ENCODE measurements around the gene MIEF1.

Gene MIEF1

GRCh38 chr22:39476664-39477063 is 25.4 kb upstream of the MIEF1 start:
- Histone ChIP-seq H3K9me3 (ENCODE audit: control insufficient read depth, insufficient read depth, low read length) (no peaks in the 10 kb centered on the region), H3K4me1 (ENCODE audit: insufficient read depth, low read length) (peaks cover 39% of the 10 kb centered on the region), H3K9ac (ENCODE audit: low read depth, low read length) (no peak overlapping the region), H3K36me3 (ENCODE audit: insufficient read depth, low read length) (no peaks in the 10 kb centered on the region)

GRCh38 chr22:39477542-39477941 is 24.5 kb upstream of the MIEF1 start:
- no peaks in the 10 kb centered on the region for H3K9me3 ChIP-seq (ENCODE audit: control insufficient read depth, insufficient read depth, low read length)
- H3K4me1 ChIP-seq (ENCODE audit: insufficient read depth, low read length): peaks cover 31% of the 10 kb centered on the region
- H3K36me3 ChIP-seq (ENCODE audit: insufficient read depth, low read length): no peaks in the 10 kb centered on the region; the same call in 1 of the 2 replicates
- H3K9ac ChIP-seq (ENCODE audit: low read depth, low read length): no peak overlapping the region

- Histone ChIP-seq H3K9me3 (ENCODE audit: control insufficient read depth, insufficient read depth, low read length) (no peaks in the 10 kb centered on the region), H3K36me3 (ENCODE audit: insufficient read depth, low read length) (no peaks in the 10 kb centered on the region; the same call in 1 of the 2 replicates), H3K9ac (ENCODE audit: low read depth, low read length) (no peak overlapping the region), H3K4me1 (ENCODE audit: insufficient read depth, low read length) (peaks cover 22% of the 10 kb centered on the region)
These were observed 23.6 kb upstream of the MIEF1 start for GRCh38 chr22:39478441-39478850.

DNA sequence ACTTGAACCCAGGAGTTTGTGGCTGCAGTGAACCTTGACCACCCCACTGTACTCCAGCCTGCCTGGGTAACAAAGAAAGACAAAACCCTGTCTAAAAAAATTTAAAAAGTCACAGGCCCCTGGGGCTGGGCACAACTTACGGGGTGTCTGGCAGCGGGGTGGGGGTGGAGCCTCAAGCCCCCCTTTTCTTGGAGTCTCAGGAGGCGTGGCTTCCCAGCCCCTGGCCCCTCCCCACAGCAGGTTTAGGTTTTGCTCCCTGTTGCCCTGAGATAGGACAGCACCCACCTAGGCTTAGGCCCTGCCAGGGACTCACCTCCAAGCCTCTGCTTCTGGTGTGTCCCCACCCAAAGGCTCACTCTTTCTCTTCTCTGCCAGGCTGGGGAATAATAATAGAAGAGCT is 22.8 kb upstream of the MIEF1 start:
- Histone ChIP-seq H3K36me3 (ENCODE audit: insufficient read depth, low read length) (no peaks in the 10 kb centered on the region; the same call in 1 of the 2 replicates), H3K9ac (ENCODE audit: low read depth, low read length) (no peak overlapping the region), H3K9me3 (ENCODE audit: control insufficient read depth, insufficient read depth, low read length) (no peaks in the 10 kb centered on the region), H3K4me1 (ENCODE audit: insufficient read depth, low read length) (peaks cover 16% of the 10 kb centered on the region)

DNA sequence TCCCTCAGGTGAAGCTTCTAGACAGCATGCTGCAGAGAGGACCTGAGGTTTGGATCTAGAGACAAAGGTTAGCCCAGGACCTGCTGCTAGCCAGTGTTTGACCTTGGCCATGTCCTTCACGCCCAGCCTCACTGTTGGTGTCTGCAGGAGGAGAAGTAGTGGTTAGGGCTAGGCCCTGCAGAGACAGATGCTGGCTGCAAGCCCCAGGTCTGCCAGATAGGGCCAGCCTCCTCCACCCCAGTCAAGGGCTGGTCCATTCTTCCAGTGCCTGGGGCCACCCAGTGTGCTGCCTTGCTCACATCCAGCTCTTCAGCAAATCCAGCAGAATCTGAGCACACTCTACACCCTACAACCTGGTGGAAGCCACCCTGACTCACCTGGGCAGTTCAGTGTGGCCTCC is 21.5 kb upstream of the MIEF1 start:
- H3K9me3 ChIP-seq (ENCODE audit: control insufficient read depth, insufficient read depth, low read length): no peaks in the 10 kb centered on the region
- no peak overlapping the region for H3K9ac ChIP-seq (ENCODE audit: low read depth, low read length)
- H3K4me1 ChIP-seq (ENCODE audit: insufficient read depth, low read length): peaks cover 4% of the 10 kb centered on the region
- no peaks in the 10 kb centered on the region; the same call in 1 of the 2 replicates for H3K36me3 ChIP-seq (ENCODE audit: insufficient read depth, low read length)

DNA sequence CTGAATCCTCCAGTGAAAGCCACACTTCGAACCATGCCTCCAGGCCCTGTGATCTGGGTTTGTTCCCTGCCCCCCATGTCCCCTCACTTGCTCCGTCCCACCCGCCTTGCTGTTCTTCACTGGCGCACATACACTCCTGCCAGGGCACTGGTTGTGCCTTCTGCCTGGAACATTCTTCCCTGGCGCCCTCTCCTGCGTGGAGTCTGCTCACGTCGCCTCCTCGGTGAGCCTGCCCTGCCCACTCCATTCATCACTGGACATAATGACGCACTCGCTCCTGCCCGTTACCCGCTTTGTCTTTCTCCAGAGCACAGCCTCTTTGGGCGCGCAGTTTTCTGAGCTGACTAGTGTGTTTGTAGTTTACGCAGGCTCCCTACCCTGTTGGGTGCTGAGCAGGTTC is 21.0 kb upstream of the MIEF1 start:
- Histone ChIP-seq H3K9ac (ENCODE audit: low read depth, low read length) (no peak overlapping the region), H3K9me3 (ENCODE audit: control insufficient read depth, insufficient read depth, low read length) (no peaks in the 10 kb centered on the region), H3K36me3 (ENCODE audit: insufficient read depth, low read length) (no peaks in the 10 kb centered on the region; the same call in 1 of the 2 replicates), H3K4me1 (ENCODE audit: insufficient read depth, low read length) (no peaks in the 10 kb centered on the region)

DNA sequence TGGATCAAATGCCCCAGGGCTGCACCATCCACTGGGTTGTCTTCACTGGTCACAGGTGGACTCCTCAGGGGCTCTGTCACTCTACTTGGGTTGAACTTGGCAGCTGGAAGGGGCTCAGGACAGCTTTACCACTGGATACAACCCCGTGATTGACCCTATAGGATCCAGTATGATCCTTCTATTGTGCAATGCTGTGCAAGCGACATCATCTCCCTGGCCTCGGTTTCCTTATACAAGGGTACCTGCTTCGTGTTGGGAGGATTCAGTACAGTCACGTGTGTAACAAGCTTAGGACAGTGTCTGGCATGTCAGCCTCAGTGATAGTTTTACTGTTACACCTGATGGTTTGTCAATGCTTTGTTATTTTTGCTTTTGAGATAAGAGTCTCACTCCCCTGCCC is 20.5 kb upstream of the MIEF1 start:
- no peak overlapping the region for H3K9ac ChIP-seq (ENCODE audit: low read depth, low read length)
- no peaks in the 10 kb centered on the region for H3K9me3 ChIP-seq (ENCODE audit: control insufficient read depth, insufficient read depth, low read length)
- H3K4me1 ChIP-seq (ENCODE audit: insufficient read depth, low read length): no peaks in the 10 kb centered on the region
- no peaks in the 10 kb centered on the region; the same call in 1 of the 2 replicates for H3K36me3 ChIP-seq (ENCODE audit: insufficient read depth, low read length)

GRCh38 chr22:39482768-39483167 is 19.3 kb upstream of the MIEF1 start:
- H3K9ac ChIP-seq (ENCODE audit: low read depth, low read length): no peak overlapping the region
- no peaks in the 10 kb centered on the region for H3K4me1 ChIP-seq (ENCODE audit: insufficient read depth, low read length)
- H3K9me3 ChIP-seq (ENCODE audit: control insufficient read depth, insufficient read depth, low read length): no peaks in the 10 kb centered on the region
- no peaks in the 10 kb centered on the region; the same call in 1 of the 2 replicates for H3K36me3 ChIP-seq (ENCODE audit: insufficient read depth, low read length)

GRCh38 chr22:39486951-39487825 is 14.9 kb upstream of the MIEF1 start:
- no peaks in the 10 kb centered on the region for H3K36me3 ChIP-seq (ENCODE audit: insufficient read depth, low read length)
- no peaks in the 10 kb centered on the region; the same call in 1 of the 2 replicates for H3K4me1 ChIP-seq (ENCODE audit: insufficient read depth, low read length)
- H3K9me3 ChIP-seq (ENCODE audit: control insufficient read depth, insufficient read depth, low read length): no peaks in the 10 kb centered on the region
- H3K9ac ChIP-seq (ENCODE audit: low read depth, low read length): no peak overlapping the region

DNA sequence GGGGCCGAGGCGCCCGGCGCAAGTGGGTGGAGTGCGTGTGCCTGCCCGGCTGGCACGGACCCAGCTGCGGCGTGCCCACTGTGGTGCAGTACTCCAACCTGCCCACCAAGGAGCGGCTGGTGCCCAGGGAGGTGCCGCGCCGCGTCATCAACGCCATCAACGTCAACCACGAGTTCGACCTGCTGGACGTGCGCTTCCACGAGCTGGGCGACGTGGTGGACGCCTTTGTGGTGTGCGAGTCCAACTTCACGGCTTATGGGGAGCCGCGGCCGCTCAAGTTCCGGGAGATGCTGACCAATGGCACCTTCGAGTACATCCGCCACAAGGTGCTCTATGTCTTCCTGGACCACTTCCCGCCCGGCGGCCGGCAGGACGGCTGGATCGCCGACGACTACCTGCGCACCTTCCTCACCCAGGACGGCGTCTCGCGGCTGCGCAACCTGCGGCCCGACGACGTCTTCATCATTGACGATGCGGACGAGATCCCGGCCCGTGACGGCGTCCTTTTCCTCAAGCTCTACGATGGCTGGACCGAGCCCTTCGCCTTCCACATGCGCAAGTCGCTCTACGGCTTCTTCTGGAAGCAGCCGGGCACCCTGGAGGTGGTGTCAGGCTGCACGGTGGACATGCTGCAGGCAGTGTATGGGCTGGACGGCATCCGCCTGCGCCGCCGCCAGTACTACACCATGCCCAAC is 14.1 kb upstream of the MIEF1 start:
- Histone ChIP-seq H3K9ac (ENCODE audit: low read depth, low read length) (no peak overlapping the region), H3K4me1 (ENCODE audit: insufficient read depth, low read length) (no peaks in the 10 kb centered on the region; the same call in 1 of the 2 replicates), H3K36me3 (ENCODE audit: insufficient read depth, low read length) (no peaks in the 10 kb centered on the region), H3K9me3 (ENCODE audit: control insufficient read depth, insufficient read depth, low read length) (no peaks in the 10 kb centered on the region)

DNA sequence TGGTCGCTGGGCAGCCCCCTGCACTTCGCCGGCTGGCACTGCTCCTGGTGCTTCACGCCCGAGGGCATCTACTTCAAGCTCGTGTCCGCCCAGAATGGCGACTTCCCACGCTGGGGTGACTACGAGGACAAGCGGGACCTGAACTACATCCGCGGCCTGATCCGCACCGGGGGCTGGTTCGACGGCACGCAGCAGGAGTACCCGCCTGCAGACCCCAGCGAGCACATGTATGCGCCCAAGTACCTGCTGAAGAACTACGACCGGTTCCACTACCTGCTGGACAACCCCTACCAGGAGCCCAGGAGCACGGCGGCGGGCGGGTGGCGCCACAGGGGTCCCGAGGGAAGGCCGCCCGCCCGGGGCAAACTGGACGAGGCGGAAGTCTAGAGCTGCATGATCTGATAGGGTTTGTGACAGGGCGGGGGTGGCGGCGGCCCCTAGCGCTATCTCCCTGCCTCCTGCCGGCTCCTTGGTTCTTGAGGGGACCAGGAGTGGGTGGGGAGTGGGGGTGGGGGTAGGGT is 13.5 kb upstream of the MIEF1 start:
- Histone ChIP-seq H3K36me3 (ENCODE audit: insufficient read depth, low read length) (no peaks in the 10 kb centered on the region), H3K9ac (ENCODE audit: low read depth, low read length) (no peak overlapping the region), H3K4me1 (ENCODE audit: insufficient read depth, low read length) (no peaks in the 10 kb centered on the region; the same call in 1 of the 2 replicates), H3K9me3 (ENCODE audit: control insufficient read depth, insufficient read depth, low read length) (no peaks in the 10 kb centered on the region)

GRCh38 chr22:39489094-39490068 is 12.7 kb upstream of the MIEF1 start:
- no peaks in the 10 kb centered on the region; the same call in 1 of the 2 replicates for H3K4me1 ChIP-seq (ENCODE audit: insufficient read depth, low read length)
- H3K36me3 ChIP-seq (ENCODE audit: insufficient read depth, low read length): no peaks in the 10 kb centered on the region
- no peaks in the 10 kb centered on the region for H3K9me3 ChIP-seq (ENCODE audit: control insufficient read depth, insufficient read depth, low read length)
- H3K9ac ChIP-seq (ENCODE audit: low read depth, low read length): no peak overlapping the region

DNA sequence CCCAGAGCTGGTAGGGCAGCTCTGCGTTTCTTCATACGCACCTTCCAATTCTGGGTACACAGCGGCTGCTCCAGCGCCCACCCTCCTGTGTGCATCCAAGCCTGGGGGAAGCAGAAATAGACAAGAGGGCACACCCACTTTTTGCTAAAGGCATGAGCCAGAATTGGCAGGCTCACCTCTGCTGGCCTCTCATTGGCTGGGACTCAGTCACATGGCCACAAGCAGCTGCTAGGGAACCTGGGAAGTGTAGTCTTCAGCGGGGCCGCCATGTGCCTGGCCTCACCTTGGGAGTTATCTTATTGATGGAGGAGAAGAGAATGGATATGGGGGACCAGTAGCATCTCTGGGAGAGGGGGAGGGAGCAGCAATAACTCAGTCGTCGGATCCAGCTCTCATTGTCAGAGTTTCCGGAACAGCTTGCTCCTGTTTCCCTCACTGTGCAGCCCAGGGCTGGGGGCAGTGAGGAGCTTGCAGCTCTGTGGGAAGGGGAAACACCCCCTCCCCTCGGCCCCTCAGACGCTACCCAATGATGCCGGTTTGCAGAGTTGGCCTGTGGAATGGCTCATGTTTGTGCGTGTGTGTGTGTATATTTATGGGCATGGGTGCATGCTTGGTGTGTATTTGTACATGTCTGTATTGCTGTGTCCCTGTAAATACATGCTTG is 11.8 kb upstream of the MIEF1 start:
- Histone ChIP-seq H3K36me3 (ENCODE audit: insufficient read depth, low read length) (no peaks in the 10 kb centered on the region), H3K4me1 (ENCODE audit: insufficient read depth, low read length) (no peaks in the 10 kb centered on the region; the same call in 1 of the 2 replicates), H3K9ac (ENCODE audit: low read depth, low read length) (no peak overlapping the region), H3K9me3 (ENCODE audit: control insufficient read depth, insufficient read depth, low read length) (no peaks in the 10 kb centered on the region)
